ENCODE measurements around the gene LINC00237. TPM values are rescaled to one million over a fixed set of nuclear protein-coding genes. Genes with fewer than 3 reads are reported as not detected.

The LINC00237 gene
- total and polyA plus RNA-seq, 2 donors (not counting 1 experiment from before 2014, with no cell fraction given), result 0.07 TPM; not detected in 1

DNA sequence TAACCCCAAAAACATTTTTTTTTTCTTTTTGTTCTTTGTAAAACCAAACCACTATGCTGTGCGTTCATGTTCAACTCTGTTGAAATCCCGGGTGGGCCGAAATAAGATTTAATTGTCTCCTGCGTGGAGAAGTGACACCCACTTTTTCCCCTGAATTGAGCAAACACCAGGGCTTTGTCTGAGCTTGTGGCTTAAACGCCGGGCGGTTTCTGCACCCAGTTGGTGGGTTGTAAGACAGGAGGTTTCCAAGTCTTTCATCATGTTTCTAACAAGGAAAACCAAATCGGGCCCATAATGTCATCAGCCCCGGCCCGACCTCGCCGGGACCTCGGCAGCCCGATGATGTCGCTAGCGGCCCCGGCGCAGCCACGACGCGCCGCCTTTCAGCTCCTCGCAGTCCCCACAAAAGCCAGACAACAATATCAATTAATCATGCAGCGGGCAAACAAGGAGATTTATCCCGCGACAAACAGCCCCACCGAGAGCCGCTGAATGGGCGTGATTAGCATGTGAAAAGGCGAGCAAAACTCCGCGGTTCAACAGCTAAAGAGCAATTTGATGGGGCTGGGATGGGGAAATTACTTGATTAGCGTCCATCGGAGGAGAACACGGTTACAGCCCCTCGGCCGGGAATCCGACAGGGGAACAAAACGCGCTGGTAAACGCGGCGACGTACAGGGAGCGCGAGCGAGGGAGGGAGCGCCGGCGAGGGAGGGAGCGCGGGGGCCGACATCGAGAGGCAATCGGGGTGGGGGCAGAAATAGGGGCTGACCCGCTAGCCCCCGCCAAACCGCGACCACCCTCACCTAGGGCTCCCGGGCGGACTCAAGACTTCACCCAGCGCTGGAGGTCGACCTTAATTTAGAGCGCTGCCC is 5.3 kb downstream of the LINC00237 start:
- Histone ChIP-seq H3K9me3 (ENCODE audit: control extremely low read depth in 1 of 3, control insufficient read depth in 2 of 3, insufficient read depth in 1 of 3, low read length in 2 of 3) (peaks cover 0 to 57% (median 8%) of the 10 kb centered on the region in 3 donors), H3K79me2 (ENCODE audit: control insufficient read depth, insufficient read depth, low read length) (no peaks in the 10 kb centered on the region), H3K27ac (ENCODE audit: low read length in 2 of 2) (no peak overlapping the region), H3K4me3 (ENCODE audit: control extremely low read depth in 1 of 5, extremely low read depth in 1 of 5, insufficient read depth in 1 of 5, low read depth in 2 of 5, low read length in 4 of 5) (peak overlapping the region; percentile 62 to 77 (median 71)), H3K36me3 (replicated peaks in 1 of 2; ENCODE audit: control extremely low read depth in 1 of 2, control insufficient read depth in 1 of 2, extremely low read depth in 1 of 2, insufficient read depth in 2 of 2, low read length in 1 of 2) (no peaks in the 10 kb centered on the region), H3K4me1 (ENCODE audit: control insufficient read depth in 2 of 2, insufficient read depth in 2 of 2, low read length in 2 of 2) (peaks cover 52 to 60% of the 10 kb centered on the region in 2 donors), H4K20me1 (ENCODE audit: control insufficient read depth, insufficient read depth, low read length, poor library complexity, severe bottlenecking) (no peaks in the 10 kb centered on the region), H3K4me2 (replicated peaks; ENCODE audit: low read depth, low read length, poor library complexity, severe bottlenecking) (peak overlapping the region; percentile 96), H3K9ac (ENCODE audit: low read length) (peak overlapping the region; percentile 72), H2AFZ (ENCODE audit: insufficient read depth, low read depth, low read length, poor library complexity, severe bottlenecking) (peak overlapping the region; percentile 86), H3K27me3 (replicated peaks in 1 of 4; ENCODE audit: control extremely low read depth in 1 of 4, control insufficient read depth in 3 of 4, insufficient read depth in 4 of 4, low read length in 3 of 4) (peaks cover 1 to 89% (median 69%) of the 10 kb centered on the region in 4 experiments)
- peak overlapping the region; percentile 88 for H3K27ac Mint-ChIP-seq
- ATAC-seq (ENCODE audit: low read depth) (peak; percentile 31), DNase-seq (peak; percentile 60)
- peak overlapping the region; percentile 95 for H3K4me3 Mint-ChIP-seq
- intact Hi-C loops (cut with micrococcal nuclease), result loop anchor here (1.0 to 5.0 kb wide), 3 partner anchors 24 to 411 kb away; partner anchors contain the start of gene NKX2-2
- peaks cover 73% of the 10 kb centered on the region for H3K27me3 Mint-ChIP-seq
- peaks cover 32% of the 10 kb centered on the region for H3K4me1 Mint-ChIP-seq
- no peaks in the 10 kb centered on the region for H3K9me3 Mint-ChIP-seq (ENCODE audit: insufficient read depth)
- ChIA-PET POLR2A (no interaction called here), CTCF (no interaction called here)
- WGBS (ENCODE audit: insufficient coverage), result 3% methylated on average over 61 of the region's 64 CpGs
- TF ChIP-seq CTCF (IDR thresholded peaks at IDR 0.05), result no peak
- TF ChIP-seq EZH2 (IDR thresholded peaks at IDR 0.05; ENCODE audit: borderline replicate concordance, insufficient read depth, low read depth, low read length, poor library complexity, severe bottlenecking), result peak; percentile 74

Measured in B cell (primary cell).